WERI-Rb-1 (cell line): ENCODE results near the gene MINDY3.
"Not testable (repeated sequence)": the region's sequence is repeated elsewhere in the genome, so short reads cannot be mapped to it uniquely, and the experiment has no call there.

Experiments used
- DNase-seq: peaks from one replicate; pipeline ENCODE4 v3.0.0-alpha.2; 2020
- H3K27ac ChIP-seq: fragments of 250-450 bp; sonication (Bioruptor Pico); 2 replicates; pipeline ENCODE4 v1.5.1; 2020; ENCODE audit warnings: mild to moderate bottlenecking, moderate library complexity
- H3K27me3 ChIP-seq: fragments of 250-450 bp; sonication (Bioruptor Pico); 2 replicates; pipeline ENCODE4 v1.5.1; 2021; ENCODE audit warnings: mild to moderate bottlenecking, low read depth, moderate library complexity; ENCODE audit not compliant: insufficient read depth, severe bottlenecking
- H3K36me3 ChIP-seq: fragments of 250-450 bp; sonication (Bioruptor Pico); 2 replicates; pipeline ENCODE4 v1.5.1; 2020; ENCODE audit warnings: mild to moderate bottlenecking, moderate library complexity
- H3K4me3 ChIP-seq: 2 replicates; pipeline ENCODE4 v1.5.1; 2011; ENCODE audit warnings: low read depth, mild to moderate bottlenecking, control low read depth, low read length
- H3K9me3 ChIP-seq: fragments of 250-450 bp; sonication (Bioruptor Pico); 2 replicates; pipeline ENCODE4 v1.5.1; 2021; ENCODE audit warnings: mild to moderate bottlenecking, moderate library complexity; ENCODE audit not compliant: severe bottlenecking
- CTCF ChIP-seq: IDR thresholded peaks from 2 replicates; pipeline ENCODE4 v1.5.1; 2011; ENCODE audit warnings: low read depth, mild to moderate bottlenecking, control low read depth, inconsistent platforms, low read length

Gene MINDY3

GRCh38 chr10:15856328-15857015, 3.8 kb downstream of the MINDY3 start:
- no peak for DNase-seq
- Histone ChIP-seq H3K36me3 (no peaks in the 10 kb centered on the region), H3K27ac (no peak overlapping the region), H3K4me3 (no peak overlapping the region), H3K9me3 (no peaks in the 10 kb centered on the region), H3K27me3 (no peaks in the 10 kb centered on the region)
- no peak for TF ChIP-seq CTCF

GRCh38 chr10:15853800-15854199, 6.5 kb downstream of the MINDY3 start:
- no peak for DNase-seq

GRCh38 chr10:15852111-15852557, 8.2 kb downstream of the MINDY3 start:
- H3K9me3 ChIP-seq, result no peaks in the 10 kb centered on the region
- no peak for TF ChIP-seq CTCF
- no peak for DNase-seq
- no peaks in the 10 kb centered on the region for H3K36me3 ChIP-seq
- no peak overlapping the region for H3K27ac ChIP-seq
- H3K27me3 ChIP-seq, result no peaks in the 10 kb centered on the region
- no peak overlapping the region for H3K4me3 ChIP-seq

More at GRCh38 chr10:15853800-15854199, 6.5 kb downstream of the MINDY3 start:
- Histone ChIP-seq H3K27me3 (no peaks in the 10 kb centered on the region), H3K27ac (no peak overlapping the region), H3K4me3 (no peak overlapping the region), H3K9me3 (no peaks in the 10 kb centered on the region), H3K36me3 (no peaks in the 10 kb centered on the region)
- TF ChIP-seq CTCF, result no peak

- H3K27me3 ChIP-seq, H3K27ac ChIP-seq, H3K36me3 ChIP-seq, H3K9me3 ChIP-seq, H3K4me3 ChIP-seq, DNase-seq: not testable (repeated sequence)
Measured at GRCh38 chr10:15850337-15850978, 9.8 kb downstream of the MINDY3 start.

GRCh38 chr10:15849316-15849715, 11.0 kb downstream of the MINDY3 start:
- H3K4me3 ChIP-seq, result no peak overlapping the region
- H3K27me3 ChIP-seq, result no peaks in the 10 kb centered on the region
- TF ChIP-seq CTCF, result no peak
- no peak for DNase-seq
- H3K36me3 ChIP-seq, result no peaks in the 10 kb centered on the region
- no peaks in the 10 kb centered on the region for H3K9me3 ChIP-seq
- H3K27ac ChIP-seq, result no peak overlapping the region

GRCh38 chr10:15847481-15847880, 12.8 kb downstream of the MINDY3 start:
- no peak overlapping the region for H3K4me3 ChIP-seq
- DNase-seq, result no peak
- H3K36me3 ChIP-seq, result no peaks in the 10 kb centered on the region
- no peak for TF ChIP-seq CTCF
- no peak overlapping the region for H3K27ac ChIP-seq
- no peaks in the 10 kb centered on the region for H3K9me3 ChIP-seq
- H3K27me3 ChIP-seq, result no peaks in the 10 kb centered on the region
